ENCODE measurements around the gene LDLRAP1. TPM values are rescaled to one million over a fixed set of nuclear protein-coding genes. Genes with fewer than 3 reads are reported as not detected.

The LDLRAP1 gene
- total and polyA plus RNA-seq, 4 experiments from 2014 or later, result 201 to 306 (median 222) TPM

GRCh38 chr1:25554886-25555752, 11.7 kb downstream of the LDLRAP1 start:
- ChIA-PET POLR2A (ENCODE audit: partially characterized antibody) (interaction anchor here (0.6 to 24.3 kb wide), 4 partner anchors 1 to 53 kb away, joined by 3 to 615 read pairs (median 309); partner anchors contain the start of gene LDLRAP1), CTCF (ENCODE audit: partially characterized antibody) (interaction anchor here (1.2 to 3.9 kb wide), 4 partner anchors 10 to 68 kb away, joined by 3 to 18 read pairs (median 10); no protein-coding TSS in a partner anchor)
- no peak overlapping the region for H3K4me3 ChIP-seq (ENCODE audit: low read length in 2 of 2)
- H3K4me3 Mint-ChIP-seq, result peak overlapping the region in 7 of 8 donors; percentile 39 to 73 (median 69)
- DNase-seq, result peak in 1 of 5 donors; percentile 19
- H3K36me3 ChIP-seq (ENCODE audit: insufficient read depth, low read length), result peaks cover 33% of the 10 kb centered on the region
- peaks cover 100% of the 10 kb centered on the region for H3K4me1 ChIP-seq (ENCODE audit: insufficient read depth, low read length)
- H3K27me3 ChIP-seq (ENCODE audit: insufficient read depth, low read length), result no peaks in the 10 kb centered on the region
- intact Hi-C loops (cut with micrococcal nuclease), result no loop called here
- no peaks in the 10 kb centered on the region for H3K9me3 Mint-ChIP-seq
- peak overlapping the region; percentile 75 to 98 (median 91) for H3K27ac Mint-ChIP-seq
- peak overlapping the region; percentile 10 for H3K27ac ChIP-seq (ENCODE audit: low read depth, low read length)
- no peaks in the 10 kb centered on the region for H3K27me3 Mint-ChIP-seq
- peaks cover 72 to 100% (median 94%) of the 10 kb centered on the region in 4 donors for H3K4me1 Mint-ChIP-seq
- H3K36me3 Mint-ChIP-seq, result peaks cover 51 to 58% of the 10 kb centered on the region in 2 donors
- H3K9me3 ChIP-seq (ENCODE audit: control insufficient read depth in 1 of 2, low read length in 2 of 2), result no peaks in the 10 kb centered on the region

- peak overlapping the region; percentile 45 for H3K27ac ChIP-seq (ENCODE audit: low read depth, low read length)
- Mint-ChIP-seq H3K9me3 (no peaks in the 10 kb centered on the region), H3K4me1 (peaks cover 68 to 100% (median 92%) of the 10 kb centered on the region in 4 donors), H3K36me3 (peaks cover 51 to 59% of the 10 kb centered on the region in 2 donors), H3K27ac (peak overlapping the region; percentile 75 to 98 (median 91)), H3K27me3 (no peaks in the 10 kb centered on the region), H3K4me3 (peak overlapping the region in 7 of 8 donors; percentile 31 to 73 (median 69))
- H3K9me3 ChIP-seq (ENCODE audit: control insufficient read depth in 1 of 2, low read length in 2 of 2), result no peaks in the 10 kb centered on the region
- ChIA-PET POLR2A (ENCODE audit: partially characterized antibody) (interaction anchor here (0.6 to 24.3 kb wide), 5 partner anchors 2 to 308 kb away, joined by 3 to 615 read pairs (median 4); partner anchors contain the start of genes LDLRAP1 and RSRP1), CTCF (ENCODE audit: partially characterized antibody) (interaction anchor here (1.0 to 3.9 kb wide), 4 partner anchors 10 to 53 kb away, joined by 4 to 18 read pairs (median 5); no protein-coding TSS in a partner anchor)
- DNase-seq, result no peak
- intact Hi-C loops (cut with micrococcal nuclease), result no loop called here
- no peaks in the 10 kb centered on the region for H3K27me3 ChIP-seq (ENCODE audit: insufficient read depth, low read length)
- no peak overlapping the region for H3K4me3 ChIP-seq (ENCODE audit: low read length in 2 of 2)
- peaks cover 100% of the 10 kb centered on the region for H3K4me1 ChIP-seq (ENCODE audit: insufficient read depth, low read length)
- H3K36me3 ChIP-seq (ENCODE audit: insufficient read depth, low read length), result peaks cover 33% of the 10 kb centered on the region
These were observed 12.3 kb downstream of the LDLRAP1 start for GRCh38 chr1:25555753-25556092.

- intact Hi-C loops (cut with micrococcal nuclease), result no loop called here
- POLR2A ChIA-PET (ENCODE audit: partially characterized antibody), result interaction anchor here (0.6 to 24.3 kb wide), 7 partner anchors 2 to 309 kb away, joined by 3 to 615 read pairs (median 4); partner anchors contain the start of genes LDLRAP1 and RSRP1
- Histone ChIP-seq H3K4me3 (ENCODE audit: low read length in 2 of 2) (no peak overlapping the region), H3K36me3 (ENCODE audit: insufficient read depth, low read length) (peaks cover 33% of the 10 kb centered on the region), H3K27me3 (ENCODE audit: insufficient read depth, low read length) (no peaks in the 10 kb centered on the region), H3K9me3 (ENCODE audit: control insufficient read depth in 1 of 2, low read length in 2 of 2) (no peaks in the 10 kb centered on the region), H3K4me1 (ENCODE audit: insufficient read depth, low read length) (peaks cover 100% of the 10 kb centered on the region), H3K27ac (ENCODE audit: low read depth, low read length) (peak overlapping the region; percentile 45)
- CTCF ChIA-PET (ENCODE audit: partially characterized antibody), result interaction anchor here (1.0 to 3.9 kb wide), 5 partner anchors 9 to 54 kb away, joined by 4 to 18 read pairs (median 5); no protein-coding TSS in a partner anchor
- Mint-ChIP-seq H3K36me3 (peaks cover 51 to 63% of the 10 kb centered on the region in 2 donors), H3K9me3 (no peaks in the 10 kb centered on the region), H3K27me3 (no peaks in the 10 kb centered on the region), H3K4me1 (peaks cover 68 to 100% (median 91%) of the 10 kb centered on the region in 4 donors), H3K4me3 (peak overlapping the region in 7 of 8 donors; percentile 66 to 78 (median 69)), H3K27ac (peak overlapping the region; percentile 75 to 98 (median 91))
- no peak for DNase-seq
These were observed 12.8 kb downstream of the LDLRAP1 start for GRCh38 chr1:25556132-25556670.

- CTCF ChIA-PET (ENCODE audit: partially characterized antibody), result interaction anchor here (1.0 to 3.9 kb wide), 6 partner anchors 9 to 55 kb away, joined by 3 to 18 read pairs (median 5); no protein-coding TSS in a partner anchor
- POLR2A ChIA-PET (ENCODE audit: partially characterized antibody), result interaction anchor here (0.9 to 24.3 kb wide), 7 partner anchors 3 to 309 kb away, joined by 3 to 615 read pairs (median 5); partner anchors contain the start of genes LDLRAP1 and RSRP1
- peaks cover 100% of the 10 kb centered on the region for H3K4me1 ChIP-seq (ENCODE audit: insufficient read depth, low read length)
These were observed 13.5 kb downstream of the LDLRAP1 start for GRCh38 chr1:25556791-25557476.

GRCh38 chr1:25557543-25557942, 14.1 kb downstream of the LDLRAP1 start:
- Mint-ChIP-seq H3K27me3 (no peaks in the 10 kb centered on the region), H3K4me1 (peaks cover 72 to 100% (median 89%) of the 10 kb centered on the region in 4 donors), H3K36me3 (peaks cover 48 to 73% of the 10 kb centered on the region in 2 donors), H3K4me3 (peak overlapping the region in 7 of 8 donors; percentile 12 to 77 (median 43)), H3K9me3 (no peaks in the 10 kb centered on the region), H3K27ac (peak overlapping the region; percentile 75 to 98 (median 95))
- ChIA-PET CTCF (ENCODE audit: partially characterized antibody) (interaction anchor here (1.1 to 1.7 kb wide), 3 partner anchors 9 to 37 kb away, joined by 3 to 5 read pairs (median 5); no protein-coding TSS in a partner anchor), POLR2A (ENCODE audit: partially characterized antibody) (interaction anchor here (1.3 to 24.3 kb wide), 5 partner anchors 4 to 310 kb away, joined by 4 to 615 read pairs (median 8); partner anchors contain the start of genes LDLRAP1 and RSRP1)
- H3K27me3 ChIP-seq (ENCODE audit: insufficient read depth, low read length), result no peaks in the 10 kb centered on the region
- peak overlapping the region; percentile 45 for H3K27ac ChIP-seq (ENCODE audit: low read depth, low read length)
- H3K9me3 ChIP-seq (ENCODE audit: control insufficient read depth in 1 of 2, low read length in 2 of 2), result no peaks in the 10 kb centered on the region
- H3K4me1 ChIP-seq (ENCODE audit: insufficient read depth, low read length), result peaks cover 99% of the 10 kb centered on the region
- DNase-seq, result no peak
- H3K4me3 ChIP-seq (ENCODE audit: low read length in 2 of 2), result no peak overlapping the region
- intact Hi-C loops (cut with micrococcal nuclease), result no loop called here
- H3K36me3 ChIP-seq (ENCODE audit: insufficient read depth, low read length), result peaks cover 33% of the 10 kb centered on the region

More at GRCh38 chr1:25556791-25557476, 13.5 kb downstream of the LDLRAP1 start:
- DNase-seq, result peak in 4 of 5 donors; percentile 57 to 63 (median 60)
- intact Hi-C loops (cut with micrococcal nuclease), result no loop called here
- Mint-ChIP-seq H3K4me3 (peak overlapping the region; percentile 52 to 78 (median 66)), H3K27me3 (no peaks in the 10 kb centered on the region), H3K9me3 (no peaks in the 10 kb centered on the region), H3K36me3 (peaks cover 51 to 71% of the 10 kb centered on the region in 2 donors), H3K4me1 (peaks cover 69 to 100% (median 90%) of the 10 kb centered on the region in 4 donors), H3K27ac (peak overlapping the region; percentile 75 to 98 (median 95))
- Histone ChIP-seq H3K27ac (ENCODE audit: low read depth, low read length) (peak overlapping the region; percentile 45), H3K27me3 (ENCODE audit: insufficient read depth, low read length) (no peaks in the 10 kb centered on the region), H3K36me3 (ENCODE audit: insufficient read depth, low read length) (peaks cover 33% of the 10 kb centered on the region), H3K9me3 (ENCODE audit: control insufficient read depth in 1 of 2, low read length in 2 of 2) (no peaks in the 10 kb centered on the region), H3K4me3 (ENCODE audit: low read length in 2 of 2) (no peak overlapping the region)

GRCh38 chr1:25559031-25559430, 15.6 kb downstream of the LDLRAP1 start:
- Histone ChIP-seq H3K4me1 (ENCODE audit: insufficient read depth, low read length) (peaks cover 99% of the 10 kb centered on the region), H3K36me3 (ENCODE audit: insufficient read depth, low read length) (peaks cover 39% of the 10 kb centered on the region), H3K9me3 (ENCODE audit: control insufficient read depth in 1 of 2, low read length in 2 of 2) (no peaks in the 10 kb centered on the region), H3K27ac (ENCODE audit: low read depth, low read length) (peak overlapping the region; percentile 66), H3K27me3 (ENCODE audit: insufficient read depth, low read length) (no peaks in the 10 kb centered on the region), H3K4me3 (ENCODE audit: low read length in 2 of 2) (no peak overlapping the region)
- Mint-ChIP-seq H3K36me3 (peaks cover 51 to 79% of the 10 kb centered on the region in 2 donors), H3K9me3 (no peaks in the 10 kb centered on the region), H3K27me3 (no peaks in the 10 kb centered on the region), H3K4me3 (peak overlapping the region in 5 of 8 donors; percentile 27 to 61 (median 51)), H3K27ac (peak overlapping the region; percentile 75 to 98 (median 93)), H3K4me1 (peaks cover 68 to 100% (median 85%) of the 10 kb centered on the region in 4 donors)
- intact Hi-C loops (cut with micrococcal nuclease), result no loop called here
- no peak for DNase-seq
- ChIA-PET POLR2A (ENCODE audit: partially characterized antibody) (interaction anchor here (0.6 to 24.3 kb wide), 3 partner anchors 5 to 155 kb away, joined by 3 to 615 read pairs (median 615); partner anchors contain the start of gene LDLRAP1), CTCF (ENCODE audit: partially characterized antibody) (interaction anchor here (1.8 kb wide), 1 partner anchor 60 kb away, joined by 4 read pairs; no protein-coding TSS in a partner anchor)
